ENCODE measurements around the gene GPC5. TPM values are rescaled to one million over a fixed set of nuclear protein-coding genes. Genes with fewer than 3 reads are reported as not detected.

GPC5 gene
- total and polyA plus RNA-seq, 2 donors (not counting 3 experiments of a cell fraction or from before 2014, with no cell fraction given), result 0.59 to 0.97 TPM

DNA sequence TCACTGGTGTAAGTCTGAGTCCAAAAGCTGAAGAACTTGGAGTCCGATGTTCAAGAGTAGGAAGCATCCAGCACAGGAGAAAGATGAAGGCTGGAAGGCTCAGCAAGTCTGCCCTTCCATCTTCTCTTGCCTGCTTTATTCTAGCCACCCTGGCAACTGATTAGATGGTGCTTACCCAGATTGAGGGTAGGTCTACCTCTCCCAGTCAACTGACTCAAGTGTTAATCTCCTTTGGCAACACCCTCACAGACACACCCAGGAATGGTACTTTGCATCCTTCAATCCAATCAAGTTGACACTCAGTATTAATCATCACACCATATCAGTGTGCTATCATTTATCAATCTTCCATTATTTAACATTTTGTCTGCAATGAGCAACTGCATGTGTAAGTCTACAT, 223.5 kb downstream of the GPC5 start:
- ChIA-PET CTCF (no interaction called here), POLR2A (no interaction called here)
- dilution Hi-C loops (cut with MboI; ENCODE audit: extremely low pct_ligation_motif_present, low sequenced_read_pairs) (no loop called here), intact Hi-C loops (cut with micrococcal nuclease) (no loop called here)
- Histone ChIP-seq H3K27me3 (ENCODE audit: control insufficient read depth in 2 of 2, insufficient read depth in 2 of 2, low read length in 2 of 2) (no peaks in the 10 kb centered on the region), H3K9me1 (replicated peaks; ENCODE audit: control insufficient read depth, extremely low read depth, insufficient read depth, low read length) (no peaks in the 10 kb centered on the region), H3K4me1 (ENCODE audit: control insufficient read depth, extremely low read depth, insufficient read depth, low read length) (no peaks in the 10 kb centered on the region), H3K27ac (ENCODE audit: insufficient read depth, low read depth, low read length) (no peak overlapping the region), H3K4me3 (replicated peaks in 1 of 3; ENCODE audit: insufficient read depth in 1 of 3, low read depth in 1 of 3, low read length in 3 of 3) (no peak overlapping the region), H3K9me3 (replicated peaks; ENCODE audit: control insufficient read depth, insufficient read depth, low read length) (no peaks in the 10 kb centered on the region), H3K9ac (replicated peaks; ENCODE audit: extremely low read depth, insufficient read depth, low read length) (no peak overlapping the region), H3K36me3 (ENCODE audit: control insufficient read depth in 2 of 2, extremely low read depth in 1 of 2, insufficient read depth in 2 of 2, low read length in 2 of 2) (no peaks in the 10 kb centered on the region), H4K20me1 (replicated peaks; ENCODE audit: control insufficient read depth, extremely low read depth, insufficient read depth, low read length) (no peaks in the 10 kb centered on the region), H3K79me2 (ENCODE audit: control insufficient read depth, insufficient read depth, low read length) (no peaks in the 10 kb centered on the region), H3K4me2 (ENCODE audit: insufficient read depth, low read length) (no peak overlapping the region), H2AFZ (ENCODE audit: low read depth, low read length) (no peak overlapping the region)
- DNase-seq (ENCODE audit: low read depth, low spot score), result no peak
- no TSS peak for BruUV-seq (replicated peaks)
- TF ChIP-seq MAX (IDR thresholded peaks at IDR 0.05; ENCODE audit: insufficient read depth, insufficient read length) (no peak), MYC (IDR thresholded peaks at IDR 0.05; ENCODE audit: low read depth, low read length) (no peak)
- FAIRE-seq, result no peak

GRCh38 chr13:91622778-91623550, 224.5 kb downstream of the GPC5 start:
- no peak for FAIRE-seq
- no peaks in the 10 kb centered on the region for H3K36me3 ChIP-seq (ENCODE audit: control insufficient read depth in 2 of 2, extremely low read depth in 1 of 2, insufficient read depth in 2 of 2, low read length in 2 of 2)

More at GRCh38 chr13:91622778-91623550, 224.5 kb downstream of the GPC5 start:
- Histone ChIP-seq H3K4me1 (ENCODE audit: control insufficient read depth, extremely low read depth, insufficient read depth, low read length) (no peaks in the 10 kb centered on the region), H3K27me3 (ENCODE audit: control insufficient read depth in 2 of 2, insufficient read depth in 2 of 2, low read length in 2 of 2) (no peaks in the 10 kb centered on the region), H3K79me2 (ENCODE audit: control insufficient read depth, insufficient read depth, low read length) (no peaks in the 10 kb centered on the region), H3K9me3 (replicated peaks; ENCODE audit: control insufficient read depth, insufficient read depth, low read length) (no peaks in the 10 kb centered on the region), H3K9me1 (replicated peaks; ENCODE audit: control insufficient read depth, extremely low read depth, insufficient read depth, low read length) (no peaks in the 10 kb centered on the region), H3K4me3 (replicated peaks in 1 of 3; ENCODE audit: insufficient read depth in 1 of 3, low read depth in 1 of 3, low read length in 3 of 3) (no peak overlapping the region), H2AFZ (ENCODE audit: low read depth, low read length) (no peak overlapping the region), H3K27ac (ENCODE audit: insufficient read depth, low read depth, low read length) (no peak overlapping the region), H3K4me2 (ENCODE audit: insufficient read depth, low read length) (no peak overlapping the region), H3K9ac (replicated peaks; ENCODE audit: extremely low read depth, insufficient read depth, low read length) (no peak overlapping the region), H4K20me1 (replicated peaks; ENCODE audit: control insufficient read depth, extremely low read depth, insufficient read depth, low read length) (no peaks in the 10 kb centered on the region)
- dilution Hi-C loops (cut with MboI; ENCODE audit: extremely low pct_ligation_motif_present, low sequenced_read_pairs), result no loop called here
- ChIA-PET CTCF (no interaction called here), POLR2A (no interaction called here)
- DNase-seq (ENCODE audit: low read depth, low spot score), result no peak
- intact Hi-C loops (cut with micrococcal nuclease), result no loop called here
- TF ChIP-seq POLR2AphosphoS5 (IDR thresholded peaks at IDR 0.05; ENCODE audit: insufficient read depth, low read depth, low read length) (no peak), JUN (IDR thresholded peaks at IDR 0.05; ENCODE audit: borderline replicate concordance, insufficient read depth, insufficient read length, low read depth) (no peak), CTCF (IDR thresholded peaks at IDR 0.05; ENCODE audit: extremely low read depth in 1 of 2, insufficient read depth in 1 of 2, low read depth in 1 of 2, low read length in 2 of 2) (no peak), MAX (IDR thresholded peaks at IDR 0.05; ENCODE audit: insufficient read depth, insufficient read length) (no peak), POLR2A (IDR thresholded peaks at IDR 0.05; ENCODE audit: low read depth, low read length) (no peak), EZH2 (IDR thresholded peaks at IDR 0.05; ENCODE audit: borderline replicate concordance, low read depth, low read length, severe bottlenecking) (no peak), MYC (IDR thresholded peaks at IDR 0.05; ENCODE audit: low read depth, low read length) (no peak)
- BruUV-seq (replicated peaks), result no TSS peak

Measured in endothelial cell of umbilical vein (primary cell).